Kasumi-1 (cell line): ENCODE results near the gene DLX5.

Experiments
- DNase-seq, 2 experiments: peaks; one replicate each; lab custom pipeline; 2025; lab: John Stamatoyannopoulos, UW

The DLX5 gene

GRCh38 chr7:97005183-97006054 is 19.2 kb downstream of the DLX5 start, which contains the start of gene DLX6:
Gene DLX6, plus strand, starts transcription at chr7:97005553. Its CDS starts 425 bp downstream, at chr7:97005978.
- DNase-seq = no peak

- DNase-seq = no peak
These were observed 20.1 kb downstream of the DLX5 start for GRCh38 chr7:97004247-97005182.

DNA sequence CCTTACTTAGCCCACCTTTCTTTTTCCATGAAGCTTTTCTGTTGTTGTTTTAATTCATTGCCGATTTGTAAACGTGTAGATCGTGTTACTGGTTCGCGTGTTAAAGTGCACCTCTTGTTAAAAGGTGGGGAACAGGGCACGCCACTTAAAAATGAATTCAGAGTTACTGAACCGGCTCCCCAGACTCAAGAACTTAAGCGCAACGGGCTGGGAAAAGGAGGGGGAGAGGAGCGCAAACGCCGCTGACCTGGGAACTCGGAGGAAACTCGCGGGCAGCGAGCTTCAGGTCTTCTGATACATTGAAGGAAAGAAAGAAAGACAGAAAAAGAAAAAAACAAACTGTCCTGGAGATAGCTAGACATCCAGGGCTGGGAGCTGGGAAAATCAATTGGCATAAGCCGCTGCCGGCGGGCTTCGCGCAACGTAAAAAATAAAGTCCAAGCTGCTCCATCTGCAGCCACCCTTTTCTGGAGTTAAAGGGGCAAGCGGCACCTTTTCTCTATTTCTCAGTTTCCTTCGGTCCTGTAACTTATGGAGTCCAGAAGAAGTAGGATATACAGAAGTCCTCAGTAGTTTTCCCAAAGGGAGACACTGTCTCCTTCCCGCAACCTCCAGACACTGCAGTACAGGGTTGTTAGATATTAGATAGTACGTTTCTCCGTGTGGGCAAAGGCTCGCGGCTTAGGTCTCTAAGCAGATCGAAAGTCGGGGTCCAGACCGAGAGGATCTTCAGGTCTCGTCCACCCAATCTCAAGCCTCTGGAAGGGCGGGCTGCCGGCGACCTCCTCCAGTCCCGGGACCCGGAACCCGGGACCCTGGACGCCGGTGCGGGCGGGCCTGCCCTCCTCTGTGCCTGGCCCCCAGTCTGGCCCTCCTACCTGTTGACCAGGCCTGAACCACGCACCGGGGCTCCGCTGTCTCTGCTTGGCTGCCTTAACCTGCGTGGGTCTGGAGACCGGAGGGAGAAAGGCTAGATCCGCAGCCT is 21.1 kb downstream of the DLX5 start:
- no peak for DNase-seq

DNA sequence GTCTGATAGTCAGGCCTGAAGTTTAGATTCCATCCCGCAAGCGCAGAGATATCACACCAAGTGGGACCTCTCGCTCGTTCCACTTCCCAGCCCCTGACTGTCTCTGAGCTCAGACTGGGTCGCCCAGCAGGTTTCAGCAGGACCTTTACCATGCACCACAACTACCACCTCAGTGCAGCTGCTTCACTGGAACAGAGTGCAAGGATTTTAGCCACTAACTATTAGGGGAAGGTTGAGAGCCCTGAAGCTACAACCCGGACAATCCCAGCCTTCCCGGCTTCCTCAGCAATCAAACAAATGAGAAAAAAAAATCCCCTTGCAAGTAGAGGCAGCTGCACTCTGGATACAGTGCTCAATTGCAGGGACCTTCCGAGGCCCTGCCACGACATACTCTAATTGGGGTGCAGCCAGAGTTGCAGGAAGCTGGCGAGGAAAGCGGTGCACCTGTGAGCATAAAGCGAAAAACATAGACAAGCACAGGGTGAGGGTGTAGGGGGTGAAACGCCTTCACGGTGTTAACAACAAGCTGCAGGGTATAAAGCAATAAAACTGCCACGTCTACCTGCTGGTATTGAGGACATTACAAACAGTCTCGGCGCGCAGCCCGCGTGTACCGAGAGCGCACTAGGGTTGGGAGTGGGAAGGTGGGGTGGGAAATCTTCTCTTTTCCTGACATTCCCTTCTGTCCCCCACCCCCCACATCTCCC is 21.9 kb downstream of the DLX5 start:
- DNase-seq = no peak

- no peak for DNase-seq
These were observed 22.7 kb downstream of the DLX5 start for GRCh38 chr7:97001656-97002554.

DNA sequence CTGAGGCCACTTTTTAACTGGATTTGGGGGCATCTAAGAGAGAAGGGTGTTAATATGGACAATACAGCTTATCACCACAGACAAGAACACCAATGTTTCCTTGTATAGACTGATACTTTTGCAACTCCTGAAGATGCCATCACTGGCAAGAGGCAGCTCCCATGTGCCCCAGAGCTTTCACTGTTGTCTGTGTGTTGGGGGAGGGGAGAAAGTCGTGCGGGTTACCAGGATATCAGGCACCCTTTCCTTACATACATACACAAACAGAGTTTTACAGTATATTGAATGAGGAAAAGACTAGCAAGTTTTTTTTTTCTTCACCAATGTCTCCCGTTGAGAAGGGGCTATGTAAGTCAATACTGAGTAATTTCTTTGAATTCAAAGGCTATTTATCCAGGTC is 23.4 kb downstream of the DLX5 start:
- no peak for DNase-seq

DNA sequence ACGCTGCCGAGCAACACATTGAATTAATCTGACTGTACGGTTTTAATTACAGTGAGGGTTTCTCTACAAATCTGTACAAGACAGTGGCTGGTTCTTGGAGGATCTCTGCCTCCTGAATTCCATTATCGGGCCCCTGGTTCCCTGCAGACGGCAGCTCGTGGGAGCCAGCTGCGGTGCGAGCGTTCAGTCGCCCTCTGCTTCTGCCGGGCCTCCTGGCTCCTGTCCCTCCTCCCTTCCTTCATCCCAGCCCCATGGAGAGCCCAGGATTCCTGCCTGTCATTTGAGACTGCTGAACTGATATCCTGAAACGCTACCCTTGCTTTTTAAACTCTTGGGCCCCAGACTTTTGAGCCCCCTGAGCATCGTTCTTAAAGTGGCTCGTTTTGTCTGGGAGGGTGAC is 25.9 kb downstream of the DLX5 start:
- DNase-seq = no peak

DNA sequence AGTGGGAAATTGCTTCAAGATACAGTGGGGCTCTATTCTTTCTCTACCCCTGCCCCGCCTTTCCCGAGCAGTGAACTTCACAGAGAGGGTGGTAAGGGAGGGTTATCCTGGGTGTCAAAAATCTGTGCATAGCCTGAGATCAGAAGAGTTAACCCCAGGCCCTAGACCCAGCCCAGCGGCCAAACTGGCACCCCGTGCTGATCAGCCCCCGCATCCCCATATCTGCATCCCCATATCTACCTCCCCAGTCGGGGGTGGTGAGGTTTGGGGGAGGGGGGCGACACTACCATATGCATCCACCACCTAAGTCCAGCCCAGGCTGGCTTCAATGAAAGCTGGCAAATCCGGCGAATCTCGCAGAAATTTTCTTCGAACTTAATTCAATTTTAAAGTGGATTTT is 26.3 kb downstream of the DLX5 start:
- DNase-seq = no peak

DNA sequence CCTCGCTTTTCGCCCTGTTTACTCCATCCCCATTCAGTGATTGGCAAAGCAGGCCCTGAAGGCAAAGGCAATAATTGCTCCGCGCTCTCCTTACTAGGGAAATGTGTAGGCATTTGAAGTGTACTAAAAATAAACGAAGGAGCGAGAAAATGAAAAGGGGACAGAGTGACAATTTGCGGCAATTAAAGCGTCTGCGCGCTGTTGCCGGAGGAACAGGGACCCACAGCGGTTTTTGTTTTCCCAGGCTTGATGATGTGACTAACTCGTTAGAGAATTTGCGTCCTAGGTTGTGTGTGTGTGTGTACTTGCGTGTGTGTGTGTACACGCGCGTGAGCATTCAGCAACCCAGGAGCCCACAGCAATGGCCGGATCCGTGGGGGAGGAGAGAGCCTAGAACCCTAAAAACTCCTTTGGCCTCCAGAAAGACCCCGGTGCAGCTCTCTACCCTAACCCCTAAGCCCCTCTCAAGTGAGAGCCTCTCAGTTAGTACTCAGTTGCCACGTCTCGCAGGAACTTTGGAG is 27.1 kb downstream of the DLX5 start:
- DNase-seq = no peak

DNA sequence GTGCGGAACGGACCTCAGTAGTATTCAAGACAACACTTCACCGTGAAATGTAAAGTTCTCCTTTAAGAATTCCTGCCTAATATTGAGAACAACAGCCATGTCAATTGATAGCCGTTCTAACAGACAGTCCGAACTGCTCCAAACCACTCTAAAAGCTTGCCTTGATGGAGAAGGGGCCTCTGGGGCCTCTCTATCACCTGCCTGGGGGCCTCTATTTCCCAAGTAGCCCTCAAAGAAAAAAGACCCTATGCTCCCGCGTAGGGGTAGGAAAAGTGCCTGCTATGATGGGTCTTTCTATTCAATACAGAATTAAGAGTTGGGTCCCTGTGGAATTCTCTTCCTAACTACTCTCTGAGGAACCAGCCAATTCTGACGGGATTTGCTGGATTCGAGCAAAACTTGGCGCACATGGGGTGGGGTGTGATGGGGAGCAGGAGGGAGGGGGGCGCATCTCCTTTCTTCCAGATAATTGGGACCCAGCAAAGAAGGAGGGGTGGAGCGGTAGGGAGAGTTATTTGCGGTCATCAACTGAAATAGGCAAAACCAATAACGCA is 27.6 kb downstream of the DLX5 start:
- DNase-seq = no peak

- no peak for DNase-seq
These were observed 28.3 kb downstream of the DLX5 start for GRCh38 chr7:96996111-96996957.

- no peak for DNase-seq
These were observed 29.1 kb downstream of the DLX5 start for GRCh38 chr7:96995406-96996110.

DNA sequence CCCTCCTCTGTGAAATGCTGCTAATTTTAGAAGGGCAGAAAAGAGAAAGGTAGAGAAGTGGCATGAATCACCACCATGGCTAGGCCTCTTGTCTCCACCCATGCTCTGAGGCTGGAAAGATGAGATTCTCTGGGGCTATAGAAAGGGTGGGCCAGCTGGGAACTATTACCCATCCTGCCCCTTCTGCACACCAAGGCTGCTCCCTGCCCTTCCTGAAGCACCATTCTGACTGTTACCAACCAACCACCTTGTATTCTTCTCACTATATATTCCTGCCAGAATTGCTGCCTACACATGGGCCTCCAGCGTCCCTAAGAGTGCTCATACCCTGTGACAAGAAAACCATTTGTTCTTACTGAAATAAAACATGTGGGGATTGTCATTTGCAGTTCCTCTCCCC is 30.7 kb downstream of the DLX5 start:
- DNase-seq = no peak

DNA sequence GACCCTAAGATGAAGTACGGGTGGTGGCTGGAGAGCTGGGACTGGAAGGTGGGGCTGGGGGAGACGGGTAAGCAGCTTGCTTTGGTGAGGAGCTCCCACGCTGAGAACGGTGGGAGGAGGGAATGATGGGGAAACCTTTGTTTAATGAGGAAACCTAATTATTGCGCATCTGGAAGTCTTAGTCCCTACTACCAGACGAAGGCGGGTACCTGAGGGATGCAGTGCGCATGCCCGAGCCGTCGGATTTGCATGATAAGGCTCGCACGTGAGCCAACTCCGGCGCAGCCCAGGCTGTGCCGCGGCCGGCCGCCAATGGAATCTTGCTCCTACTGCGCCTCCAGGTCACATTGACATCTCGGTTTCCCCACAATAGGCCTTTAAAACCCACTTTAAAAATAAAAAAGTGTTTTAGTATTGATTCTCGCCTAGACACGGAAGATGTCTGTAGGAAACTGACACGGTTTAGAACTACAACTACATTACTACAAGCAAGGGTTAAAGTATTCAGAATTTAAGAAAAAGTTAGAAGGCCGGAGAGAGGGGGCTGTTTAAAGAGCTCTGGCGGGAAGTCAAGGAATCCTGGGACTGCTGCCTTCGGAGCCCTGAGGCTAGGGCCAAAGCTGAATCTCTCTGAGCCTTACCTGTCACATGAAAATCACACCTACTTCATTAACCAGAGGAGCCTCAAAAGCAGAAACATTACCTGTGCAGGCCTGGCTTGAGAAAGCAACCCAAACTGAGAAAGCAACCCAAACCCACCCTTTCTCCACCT is 31.4 kb downstream of the DLX5 start:
- no peak for DNase-seq

DNA sequence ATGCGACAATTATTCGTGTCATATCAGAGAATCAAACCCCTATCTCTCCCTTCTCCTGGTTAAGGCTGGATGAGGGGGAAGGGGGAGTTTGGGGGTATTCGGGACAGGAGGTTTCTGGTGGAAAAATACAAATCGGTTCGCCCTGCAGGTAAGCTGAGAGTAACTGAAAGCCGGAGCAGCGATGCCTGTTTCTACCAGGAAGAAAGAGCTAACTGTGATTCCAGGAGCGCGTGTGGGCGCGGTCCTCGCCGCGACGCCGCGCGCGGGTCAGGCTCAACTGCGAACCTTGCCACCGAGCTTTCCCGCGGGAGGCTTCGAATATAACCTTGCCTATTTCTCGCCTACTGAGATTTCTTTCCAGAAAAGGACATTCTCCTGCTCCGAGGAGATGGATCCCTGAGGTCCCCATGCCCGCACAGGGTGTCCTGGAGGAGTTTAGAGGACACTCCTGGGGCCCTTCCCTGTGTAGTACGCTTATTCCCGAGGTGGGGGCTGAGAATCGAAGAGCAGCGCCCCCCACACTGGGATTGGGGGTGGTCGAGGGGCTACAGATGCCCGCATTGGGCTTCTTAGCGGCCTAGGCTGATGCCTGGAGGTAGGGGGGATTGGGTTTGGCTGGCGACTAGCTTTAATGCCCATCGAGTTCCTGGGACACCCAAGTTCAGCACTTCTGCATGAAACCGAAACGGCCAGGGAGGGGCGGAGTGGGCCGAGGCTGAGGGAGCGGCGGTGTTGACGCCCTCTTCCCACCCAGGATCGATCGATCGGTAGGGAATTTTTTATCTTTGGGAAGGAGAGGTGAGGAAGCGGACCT is 32.2 kb downstream of the DLX5 start:
- no peak for DNase-seq

- DNase-seq = no peak
These were observed 33.0 kb downstream of the DLX5 start for GRCh38 chr7:96991546-96992191.
